ENCODE data around the gene MEIS1.

The MEIS1 gene

DNA sequence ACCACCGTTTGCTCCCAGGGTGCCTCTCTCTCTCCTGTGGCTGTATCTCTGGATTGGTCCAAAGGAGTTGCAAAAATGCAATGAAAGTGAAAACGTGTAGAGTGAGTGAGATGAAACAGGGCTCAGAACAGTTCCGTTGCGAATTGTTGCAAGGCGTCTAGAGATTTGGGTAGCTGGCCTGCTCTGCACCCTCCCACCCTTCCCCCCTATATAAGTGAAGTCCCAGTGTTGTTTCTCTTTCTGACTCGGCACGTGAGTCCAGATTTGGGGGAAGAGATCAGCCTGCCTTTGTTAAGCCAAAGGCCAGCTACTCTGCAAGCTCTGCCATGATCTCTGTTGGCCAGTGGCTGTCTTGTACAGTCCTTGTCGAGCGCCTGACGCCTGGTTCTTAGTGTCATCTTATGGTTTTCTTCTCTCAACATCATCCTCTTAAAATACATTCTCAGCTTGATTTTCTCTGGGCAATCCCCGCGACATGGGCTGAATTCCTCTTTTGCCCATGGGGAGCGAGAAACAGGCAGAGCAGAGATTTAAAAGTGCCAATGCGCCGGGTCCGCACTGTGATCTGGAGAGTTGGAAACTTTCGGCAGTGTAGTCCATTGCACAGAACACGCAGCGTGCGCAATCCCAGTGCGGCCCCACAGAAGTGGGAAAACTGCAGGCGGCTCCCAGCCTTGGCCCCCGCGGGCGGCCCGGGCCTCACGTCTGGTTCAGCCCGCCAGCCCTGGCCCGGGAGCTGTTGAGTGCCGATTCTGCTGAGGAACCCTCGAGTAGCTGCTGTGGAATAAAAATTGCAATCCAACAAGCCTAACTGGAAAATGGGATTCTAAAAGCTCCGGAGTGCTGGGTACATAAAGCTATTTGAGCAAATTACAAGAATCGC lies 9.3 kb downstream of the MEIS1 start:
- DNase-seq (ENCODE audit: low read depth) = no peak

DNA sequence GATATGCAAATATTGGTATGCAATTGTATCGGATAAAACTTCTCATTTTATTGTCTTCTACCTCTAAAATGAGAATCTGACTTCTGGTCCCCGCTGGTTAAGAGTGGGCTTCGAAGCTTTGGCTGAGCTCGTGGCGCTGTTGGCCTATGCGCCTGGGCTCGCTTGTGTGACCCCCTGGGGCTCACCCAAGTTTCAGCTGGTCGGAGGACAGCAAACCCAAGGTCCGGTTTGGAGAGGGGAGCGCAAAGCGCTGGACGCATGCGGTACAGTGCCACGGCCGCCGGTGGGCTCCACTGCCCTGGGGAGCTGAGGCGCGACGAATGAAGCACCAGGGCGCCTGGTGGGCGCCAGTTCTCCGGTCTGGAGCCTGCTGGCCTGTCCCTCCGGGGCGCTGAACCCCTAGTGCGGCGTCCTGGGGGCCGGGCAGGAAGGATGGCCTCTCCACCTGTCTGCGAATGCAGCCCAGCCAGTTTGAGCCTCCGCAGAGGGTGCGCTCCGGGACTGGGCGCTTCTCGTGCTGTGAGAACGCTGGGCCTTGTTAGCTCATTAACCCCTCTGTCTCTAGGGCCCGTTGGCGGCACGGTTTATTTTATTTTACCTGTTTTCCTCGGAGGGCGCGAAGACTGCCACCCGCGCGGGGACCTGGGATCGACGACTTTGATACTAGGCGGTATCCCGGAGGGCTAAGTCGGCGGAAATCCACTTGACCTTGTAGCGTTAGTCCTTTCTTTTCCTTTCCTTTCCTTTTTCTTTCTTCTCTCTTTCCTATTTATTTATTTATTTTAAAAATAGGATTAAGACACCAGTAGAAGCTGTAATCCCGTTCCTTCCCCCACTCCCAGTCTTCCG lies 10.4 kb downstream of the MEIS1 start:
- DNase-seq (ENCODE audit: low read depth) = no peak

DNA sequence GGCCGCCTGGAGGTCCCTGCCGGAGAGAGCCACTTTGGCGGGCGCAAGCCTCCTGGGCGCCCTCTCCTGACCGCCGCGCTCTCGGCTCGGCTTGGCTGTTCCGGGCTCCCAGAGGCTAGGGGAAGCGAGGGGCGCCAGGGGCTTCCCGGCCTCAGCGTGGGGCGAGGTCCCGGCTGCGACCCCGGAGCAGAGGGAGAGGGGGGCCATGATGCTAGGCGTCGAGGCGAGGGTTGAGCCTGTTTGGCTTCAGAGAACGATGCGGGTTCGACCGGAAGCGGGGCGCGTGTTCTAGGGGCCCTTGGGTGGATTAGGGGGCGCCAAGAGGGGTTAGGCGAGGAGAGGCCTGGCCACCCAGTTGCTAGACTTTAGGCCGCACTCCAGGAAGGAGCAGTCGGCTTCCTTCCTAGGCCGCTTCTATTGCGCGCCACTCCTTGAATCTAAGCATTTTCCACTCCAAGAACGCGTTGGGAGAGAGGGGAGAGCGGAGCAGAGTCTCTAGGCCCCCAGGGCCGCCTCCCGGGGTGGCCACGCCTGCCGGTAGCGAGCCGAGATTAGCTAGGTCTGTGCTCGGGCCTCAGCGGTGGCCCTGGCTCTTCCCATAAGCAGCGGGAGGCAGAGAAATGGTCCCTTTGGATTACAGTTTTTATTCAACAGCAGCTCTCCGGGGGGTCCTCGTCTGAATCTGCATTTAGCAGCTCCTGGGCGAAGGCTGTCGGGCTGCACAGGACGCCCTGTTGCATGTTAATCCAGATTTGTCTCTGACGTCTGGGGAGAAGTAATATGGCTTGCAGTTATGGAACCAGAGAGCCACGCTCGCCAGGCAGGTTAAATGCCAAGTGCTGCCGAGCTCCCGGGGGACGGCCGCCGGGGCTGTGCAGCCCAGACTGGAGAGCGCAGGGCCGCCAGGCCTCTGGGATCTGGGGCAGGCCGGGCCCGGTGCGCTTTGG lies 11.3 kb downstream of the MEIS1 start:
- no peak for DNase-seq (ENCODE audit: low read depth)

DNA sequence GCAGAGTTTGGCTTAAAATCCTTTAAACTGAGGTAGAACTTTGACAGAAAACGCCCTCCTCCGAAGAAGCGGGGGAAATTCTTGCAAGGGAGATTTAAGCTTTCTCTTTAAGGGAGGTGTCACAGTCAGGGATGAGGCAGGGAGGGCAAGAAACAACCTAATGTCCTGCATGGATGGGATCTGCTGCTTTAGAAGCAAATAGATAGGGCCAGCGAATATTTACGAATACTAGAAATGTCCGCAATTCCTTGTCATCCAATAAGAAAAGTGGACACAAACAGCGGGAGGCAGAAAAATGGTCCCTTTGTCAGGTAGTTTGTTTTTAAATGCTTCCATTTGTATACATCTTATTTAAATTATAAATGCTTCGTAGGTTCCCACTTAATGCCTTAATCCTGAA lies 12.0 kb downstream of the MEIS1 start:
- DNase-seq (ENCODE audit: low read depth) = no peak

DNA sequence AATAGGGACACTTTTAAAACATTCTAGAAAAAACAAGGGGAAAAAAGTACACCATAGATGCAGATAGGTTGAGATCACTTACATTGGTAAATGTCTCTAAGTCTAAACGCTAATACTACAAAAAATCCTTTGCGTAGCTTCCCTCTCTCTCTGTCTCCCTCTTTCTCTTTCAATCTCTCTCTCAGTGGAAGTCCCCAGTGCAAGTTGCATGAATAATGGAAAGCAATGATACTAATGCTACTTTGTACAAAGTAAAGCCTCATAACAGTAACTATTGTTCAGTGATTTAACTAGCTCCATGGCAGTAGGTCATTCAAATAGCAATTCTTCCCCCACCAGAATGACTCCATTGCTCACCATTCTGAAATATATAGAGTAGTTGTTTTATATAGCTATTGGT lies 12.8 kb downstream of the MEIS1 start:
- DNase-seq (ENCODE audit: low read depth) = no peak

DNA sequence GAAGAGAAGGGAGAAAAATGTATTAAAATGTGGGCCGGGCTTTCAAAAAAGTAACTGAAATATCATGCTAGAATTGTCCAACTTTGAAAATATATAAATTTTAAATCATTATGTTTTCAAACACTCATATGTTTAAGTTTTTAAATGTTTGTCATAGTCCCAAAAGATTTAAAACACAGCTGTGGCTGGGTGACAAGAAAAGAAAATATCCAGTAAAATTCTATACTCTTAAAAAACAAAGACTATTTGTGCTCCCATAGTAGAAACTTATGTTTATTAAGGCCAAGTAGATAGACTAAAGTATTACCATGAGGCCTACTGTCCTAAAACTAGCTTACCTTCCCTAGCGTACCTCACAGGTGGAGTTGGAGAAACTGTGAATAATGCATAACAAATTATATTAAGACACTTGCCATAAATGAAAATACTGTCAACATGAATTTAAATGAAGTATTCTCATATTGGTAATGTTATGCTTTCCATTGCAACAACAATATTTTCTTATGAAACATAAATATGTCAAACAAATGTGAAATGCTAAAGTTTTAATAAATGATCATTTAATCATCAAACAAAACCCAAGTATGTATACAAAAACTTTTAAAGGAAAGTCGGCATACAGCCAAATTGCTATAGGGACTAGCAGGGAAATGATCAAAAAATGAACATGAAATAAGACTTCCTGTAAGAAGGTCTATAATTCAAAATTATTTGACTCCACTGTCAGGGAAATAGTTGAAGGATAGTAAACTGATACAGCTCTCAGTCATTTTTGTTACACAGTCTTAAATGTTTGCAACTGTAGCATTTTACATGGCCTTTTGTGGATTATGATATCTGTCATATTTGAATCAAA lies 13.4 kb downstream of the MEIS1 start:
- DNase-seq (ENCODE audit: low read depth) = no peak

DNA sequence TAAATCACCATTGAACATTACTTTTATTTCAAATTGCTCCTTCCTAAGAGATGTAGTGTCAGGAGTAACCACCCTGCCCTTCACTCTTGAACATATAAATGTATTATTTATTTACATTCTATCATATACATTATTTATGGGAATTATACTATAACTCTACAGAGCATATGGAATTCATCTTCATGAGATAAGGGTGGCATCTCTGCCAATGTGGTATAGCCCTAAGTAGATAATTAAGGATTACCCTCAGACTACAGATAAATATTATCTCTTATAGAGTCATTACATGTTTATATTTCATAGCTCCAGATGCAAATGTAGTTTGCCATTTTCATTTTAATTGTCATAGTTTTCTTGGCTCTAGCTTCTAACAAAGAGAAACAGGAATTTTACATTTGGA lies 17.3 kb downstream of the MEIS1 start:
- DNase-seq (ENCODE audit: low read depth) = no peak

DNA sequence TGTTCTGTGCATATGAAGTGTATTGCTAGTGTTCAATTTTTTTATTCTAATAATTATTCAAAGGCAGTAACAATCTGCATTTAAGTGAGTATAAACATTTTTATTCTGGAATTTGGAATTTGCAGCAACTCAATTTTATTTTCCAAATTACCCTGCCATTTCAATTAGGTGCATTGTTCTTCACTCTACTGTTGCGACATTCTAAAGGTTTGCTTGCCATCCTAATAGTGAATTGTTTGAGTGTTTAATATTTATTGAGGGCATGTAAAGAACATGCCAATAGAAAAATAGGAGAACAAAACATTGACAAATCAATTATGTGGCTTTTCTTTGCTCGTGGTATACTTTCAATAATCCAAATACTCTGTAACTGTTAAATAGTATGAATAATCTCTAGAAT lies 18.0 kb downstream of the MEIS1 start:
- no peak for DNase-seq (ENCODE audit: low read depth)

DNA sequence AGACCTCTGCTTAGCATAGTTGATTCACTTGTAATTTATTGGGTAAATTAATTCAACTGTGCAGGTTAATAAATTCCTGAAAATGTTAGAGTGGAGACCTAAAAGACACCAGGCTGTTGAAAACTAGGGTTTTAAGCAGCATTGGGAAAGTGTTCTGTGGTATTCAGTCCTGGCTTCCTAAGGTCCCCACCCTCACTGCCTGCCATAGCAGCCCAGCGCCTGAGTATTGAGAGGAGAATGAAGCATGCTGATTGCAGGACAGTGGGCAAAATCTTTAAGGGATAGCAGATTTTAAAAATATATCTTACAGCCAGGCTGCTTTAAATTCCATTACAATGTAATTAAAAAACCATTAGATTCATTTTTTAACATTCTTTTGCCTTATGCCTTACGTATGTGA lies 20.6 kb downstream of the MEIS1 start:
- no peak for DNase-seq (ENCODE audit: low read depth)

DNA sequence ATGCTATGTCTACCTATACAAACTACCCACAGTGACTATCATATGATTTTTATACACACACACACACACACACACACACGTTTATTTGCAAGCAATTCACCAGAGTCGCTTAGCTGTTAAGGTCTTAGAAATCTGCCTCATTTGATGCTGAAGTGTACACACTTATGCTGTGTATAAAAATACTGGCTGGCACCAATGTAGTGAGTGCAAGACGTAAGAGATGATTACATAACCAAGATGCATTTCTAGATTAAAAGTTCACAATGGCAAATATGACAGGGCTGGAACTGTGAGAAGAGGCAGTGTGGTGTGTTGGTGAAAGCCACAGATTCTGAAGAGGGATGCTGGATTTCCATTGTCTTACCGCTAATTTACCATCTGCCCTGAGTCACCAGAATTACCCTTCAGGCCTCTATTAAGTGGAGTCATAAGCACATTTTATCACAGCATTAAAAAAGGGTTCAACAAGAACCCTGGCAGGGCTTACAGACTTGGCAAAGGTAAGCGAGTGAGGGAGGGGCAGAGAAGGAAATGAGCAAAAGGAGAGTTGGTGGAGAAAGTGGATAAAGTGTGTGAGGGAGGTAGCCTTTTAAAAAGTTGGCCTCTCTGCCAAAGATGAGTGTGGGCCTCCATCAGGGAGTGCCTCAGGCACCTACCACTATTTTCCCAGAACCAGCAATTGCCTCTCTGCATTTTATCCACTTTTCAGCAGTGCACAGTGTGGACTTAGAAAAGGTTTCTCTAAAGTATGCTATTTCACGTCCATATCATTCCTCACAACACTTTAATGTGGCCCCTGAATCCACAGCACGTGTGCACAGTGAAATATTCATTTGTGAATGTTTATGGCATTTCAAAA lies 21.5 kb downstream of the MEIS1 start:
- DNase-seq (ENCODE audit: low read depth) = no peak

DNA sequence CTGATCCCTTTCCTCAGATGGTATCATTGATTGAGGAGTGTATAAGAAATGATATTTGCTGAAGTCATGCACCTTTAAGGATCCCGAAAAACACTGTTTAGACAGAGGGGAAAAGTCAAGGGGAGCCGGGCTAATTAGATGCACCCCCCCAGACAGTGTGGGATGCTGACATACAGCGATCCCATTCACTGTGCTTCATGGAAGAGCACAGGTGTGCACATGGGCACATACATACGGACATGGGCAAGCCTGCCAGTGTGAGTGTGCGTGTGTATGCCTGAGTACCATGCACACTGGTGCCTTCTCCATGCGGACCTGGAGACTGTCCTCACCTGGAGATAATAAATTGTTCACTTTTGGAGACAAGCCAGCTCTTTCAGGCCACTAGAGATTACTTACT lies 22.6 kb downstream of the MEIS1 start:
- no peak for DNase-seq (ENCODE audit: low read depth)

DNA sequence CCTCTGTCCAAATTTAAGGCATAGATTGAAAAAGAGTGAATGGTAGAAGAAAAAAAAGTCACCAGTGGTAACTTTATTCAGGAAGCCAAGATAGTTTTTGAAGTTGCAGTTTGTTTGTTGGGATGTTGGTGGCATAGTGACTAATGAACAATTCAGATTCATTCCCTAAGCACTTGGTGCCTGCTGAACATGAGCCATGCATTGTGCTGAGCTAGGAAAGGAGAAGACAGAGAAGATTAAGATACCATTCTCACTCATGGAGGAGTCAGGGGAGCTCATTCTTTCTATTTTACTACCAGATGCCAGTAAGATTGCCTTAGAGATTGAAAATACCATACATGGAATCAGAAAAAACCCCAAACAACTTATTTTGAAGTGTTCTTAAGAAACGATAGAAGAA lies 25.1 kb downstream of the MEIS1 start:
- DNase-seq (ENCODE audit: low read depth) = no peak

DNA sequence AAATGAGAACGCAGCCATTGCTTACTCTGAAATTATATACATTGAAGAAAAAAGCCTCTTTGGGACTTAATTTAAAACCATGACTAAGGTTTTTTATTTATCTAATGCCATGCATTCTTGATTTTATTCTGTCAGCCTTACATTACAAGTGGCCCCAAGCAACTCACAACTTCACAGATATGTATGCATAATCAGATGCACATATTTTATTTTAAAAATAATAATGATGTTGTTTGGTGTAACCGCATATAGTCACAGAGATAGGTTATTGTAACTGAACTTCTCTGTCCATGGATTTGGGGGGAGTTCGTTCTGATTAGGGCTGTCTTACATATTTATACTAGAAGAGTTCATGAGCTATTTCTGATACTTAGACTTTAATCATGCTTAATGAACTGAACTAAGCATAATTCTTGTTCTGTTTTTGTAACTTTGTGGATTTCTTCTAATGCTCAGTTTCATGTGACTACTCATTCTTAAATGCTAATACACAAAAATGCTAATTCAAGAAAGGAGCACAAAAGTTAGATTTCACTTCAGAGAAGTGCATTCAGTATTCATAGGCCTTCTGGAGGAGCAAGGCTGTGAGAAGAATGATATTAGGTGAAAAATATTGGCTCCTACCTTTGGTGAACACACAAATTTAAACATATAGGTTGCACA lies 26.2 kb downstream of the MEIS1 start:
- DNase-seq (ENCODE audit: low read depth) = no peak

DNA sequence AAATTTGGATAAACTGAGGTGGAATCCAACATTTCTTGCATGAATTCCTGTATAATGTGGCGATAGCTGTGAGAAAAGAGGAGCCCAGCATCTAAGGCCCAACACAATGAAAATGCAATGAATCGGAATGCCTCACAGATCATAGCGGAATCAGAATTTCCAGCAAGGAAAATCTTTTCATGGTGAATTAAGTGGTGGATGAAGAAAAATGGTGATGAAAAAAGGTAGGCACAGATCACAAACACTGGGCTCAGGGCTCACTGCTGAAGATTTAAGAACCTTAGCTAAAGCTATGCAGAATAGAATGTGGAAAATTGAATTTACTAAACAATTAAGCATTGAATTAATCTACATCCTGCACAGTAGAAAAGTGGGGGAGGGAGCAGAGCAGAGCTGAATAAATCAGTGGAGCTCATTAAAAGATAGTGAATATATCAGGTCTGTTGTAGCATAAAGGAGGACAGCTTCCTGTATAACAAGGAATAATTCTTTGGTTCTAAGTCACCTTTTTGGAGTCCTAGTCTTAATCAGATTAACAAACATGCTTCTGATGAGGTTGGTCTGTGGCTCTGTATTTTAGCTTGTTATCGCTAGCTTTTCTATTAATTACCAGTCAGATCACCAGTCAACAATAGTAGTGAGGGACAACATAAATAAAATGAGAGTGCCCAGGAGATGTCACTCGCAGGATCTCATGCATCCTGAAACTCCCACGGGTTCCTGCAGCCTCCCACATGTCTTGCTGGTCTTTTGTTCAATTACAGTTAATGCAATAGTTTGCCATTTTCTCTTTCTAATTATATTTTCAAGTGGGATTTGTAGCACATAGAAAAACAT lies 27.0 kb downstream of the MEIS1 start:
- DNase-seq (ENCODE audit: low read depth) = no peak

DNA sequence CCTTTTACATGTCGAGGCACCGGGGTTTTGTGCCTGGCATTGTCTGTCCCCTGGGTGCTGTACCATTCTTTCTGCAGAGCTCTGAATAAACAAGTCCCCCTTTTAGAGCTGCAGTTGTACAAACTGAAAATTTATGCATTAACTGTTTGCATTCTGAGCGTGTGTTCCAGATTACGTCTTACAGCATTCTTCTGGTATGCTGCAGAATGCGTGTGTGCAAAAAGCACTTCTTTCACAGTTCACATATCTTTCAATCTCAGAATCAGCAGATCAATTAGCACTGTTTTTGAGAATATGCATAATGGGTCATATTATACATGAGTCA lies 27.5 kb downstream of the MEIS1 start:
- DNase-seq (ENCODE audit: low read depth) = no peak

DNA sequence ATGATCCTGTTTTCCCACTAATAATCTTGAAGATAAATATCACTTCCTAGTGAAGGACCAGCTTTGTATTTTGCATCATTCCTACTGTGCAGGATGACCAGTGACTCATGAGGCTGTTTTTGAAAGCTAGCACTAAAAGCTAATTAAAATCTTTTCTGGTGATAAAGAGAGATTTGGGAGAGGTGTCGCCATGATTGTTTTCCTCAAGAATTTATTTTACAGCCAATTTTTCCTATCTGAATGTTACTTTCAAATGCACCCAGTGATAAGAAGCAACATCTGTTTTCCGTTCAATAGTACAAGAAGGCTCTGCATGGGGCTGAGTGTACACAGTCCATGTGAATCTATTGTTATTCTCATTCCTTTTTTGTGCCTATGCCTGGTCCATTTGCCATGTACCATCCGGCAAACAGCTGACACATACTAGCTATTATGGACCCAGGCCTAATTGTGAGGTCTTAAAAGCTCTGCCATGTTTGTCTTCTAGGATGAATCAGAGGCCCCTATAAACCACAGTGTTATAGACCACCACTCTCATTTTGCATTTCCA lies 28.4 kb downstream of the MEIS1 start:
- DNase-seq (ENCODE audit: low read depth) = no peak

DNA sequence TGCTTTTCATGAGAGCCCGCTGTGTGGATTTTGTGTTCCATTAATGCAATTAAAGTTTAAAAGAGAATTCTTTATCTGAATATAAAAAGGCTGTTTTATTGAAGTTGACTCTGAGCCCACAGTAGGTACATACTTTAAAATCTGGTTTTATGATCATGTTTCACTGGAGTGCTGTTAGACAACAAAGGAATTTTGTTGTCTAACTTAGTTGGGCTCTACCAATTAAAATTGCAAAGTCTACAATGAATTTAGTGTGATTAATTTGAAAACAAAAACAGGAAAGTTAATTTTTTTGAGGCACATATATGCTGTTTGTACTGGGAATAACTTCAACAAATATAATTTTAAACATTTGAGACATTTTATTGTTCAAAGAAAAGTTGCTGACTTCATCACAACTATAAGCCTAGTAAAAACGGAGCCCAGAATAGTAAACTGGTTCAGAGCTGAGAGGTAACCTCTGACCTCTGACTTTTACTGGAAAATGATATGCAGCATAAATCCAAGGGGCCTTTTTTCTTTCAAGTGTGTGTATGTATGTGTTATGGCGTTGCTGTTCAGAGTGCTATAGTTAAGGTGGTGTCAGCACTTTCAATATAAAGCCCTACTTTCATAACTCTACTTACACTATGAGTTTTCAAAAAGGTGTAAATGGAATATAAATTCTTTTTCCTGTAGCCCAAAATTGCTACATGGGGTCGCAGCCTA lies 30.2 kb downstream of the MEIS1 start:
- no peak for DNase-seq (ENCODE audit: low read depth)

DNA sequence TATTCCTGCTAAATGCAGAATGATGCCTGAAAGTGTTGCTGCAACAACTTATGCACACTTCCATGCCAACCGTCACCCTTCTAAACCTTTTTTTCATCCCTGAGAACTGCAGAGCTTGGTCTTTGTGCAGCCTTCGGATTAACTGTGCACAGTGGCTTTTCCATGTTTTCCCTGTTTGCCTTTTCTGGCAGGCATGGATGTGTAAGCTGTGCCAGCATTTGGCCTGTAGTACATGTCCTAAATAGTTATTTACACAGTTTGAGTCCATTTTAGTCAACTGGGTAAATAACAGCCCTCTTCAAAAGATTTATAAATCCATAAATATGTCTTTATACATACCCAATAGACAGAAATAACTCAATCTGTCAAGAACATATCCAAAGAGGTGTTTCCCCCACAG lies 31.5 kb downstream of the MEIS1 start:
- no peak for DNase-seq (ENCODE audit: low read depth)

Measured in activated T-cell treated with anti-CD3 and anti-CD28 coated beads for 1 hour (primary cell).